Measurements from ENCODE around the gene ABCA2.

Gene ABCA2

DNA sequence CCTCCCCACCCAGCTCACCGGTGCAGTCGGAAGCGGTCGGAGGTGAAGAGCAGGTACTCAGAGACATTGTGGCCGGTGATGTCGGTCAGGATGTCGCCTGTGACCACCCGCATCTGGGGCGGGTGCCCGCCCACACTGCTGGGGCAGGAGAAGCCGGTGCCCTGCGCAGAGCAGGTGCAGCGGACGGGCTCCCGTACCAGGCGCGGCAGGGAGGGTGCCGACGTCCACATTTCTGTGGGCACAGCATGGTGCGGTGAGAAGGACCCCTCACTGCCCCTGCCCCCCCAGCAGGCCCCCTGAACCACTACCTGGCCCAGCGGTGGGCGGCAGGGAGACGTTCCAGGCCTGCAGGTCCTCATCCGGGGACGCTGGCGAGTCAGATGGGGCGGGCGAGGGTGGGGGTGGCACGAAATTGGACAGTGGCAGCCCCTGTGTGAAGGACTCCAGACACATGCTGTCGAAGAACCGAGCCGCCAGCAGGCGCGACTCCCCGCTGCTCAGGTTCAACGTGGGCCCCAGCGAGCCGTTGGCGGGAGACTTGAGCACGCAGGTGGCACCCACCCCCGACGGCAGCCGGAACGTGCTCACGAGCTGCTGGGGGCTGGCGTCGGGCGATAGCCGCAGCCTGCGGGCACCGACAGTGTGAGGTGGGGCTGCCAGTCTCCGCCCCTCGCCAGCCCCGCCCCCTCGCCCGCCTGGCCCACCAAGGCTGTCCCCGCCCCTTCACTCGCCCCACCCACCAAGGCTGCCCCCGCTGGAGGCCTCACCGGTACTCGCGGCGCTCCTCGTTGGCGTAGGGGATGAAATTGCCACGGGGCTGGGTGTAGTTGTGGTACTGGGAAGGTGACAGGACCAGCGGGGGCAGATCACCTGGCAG is 15.1 kb downstream of the ABCA2 start:
- no peak for DNase-seq

DNA sequence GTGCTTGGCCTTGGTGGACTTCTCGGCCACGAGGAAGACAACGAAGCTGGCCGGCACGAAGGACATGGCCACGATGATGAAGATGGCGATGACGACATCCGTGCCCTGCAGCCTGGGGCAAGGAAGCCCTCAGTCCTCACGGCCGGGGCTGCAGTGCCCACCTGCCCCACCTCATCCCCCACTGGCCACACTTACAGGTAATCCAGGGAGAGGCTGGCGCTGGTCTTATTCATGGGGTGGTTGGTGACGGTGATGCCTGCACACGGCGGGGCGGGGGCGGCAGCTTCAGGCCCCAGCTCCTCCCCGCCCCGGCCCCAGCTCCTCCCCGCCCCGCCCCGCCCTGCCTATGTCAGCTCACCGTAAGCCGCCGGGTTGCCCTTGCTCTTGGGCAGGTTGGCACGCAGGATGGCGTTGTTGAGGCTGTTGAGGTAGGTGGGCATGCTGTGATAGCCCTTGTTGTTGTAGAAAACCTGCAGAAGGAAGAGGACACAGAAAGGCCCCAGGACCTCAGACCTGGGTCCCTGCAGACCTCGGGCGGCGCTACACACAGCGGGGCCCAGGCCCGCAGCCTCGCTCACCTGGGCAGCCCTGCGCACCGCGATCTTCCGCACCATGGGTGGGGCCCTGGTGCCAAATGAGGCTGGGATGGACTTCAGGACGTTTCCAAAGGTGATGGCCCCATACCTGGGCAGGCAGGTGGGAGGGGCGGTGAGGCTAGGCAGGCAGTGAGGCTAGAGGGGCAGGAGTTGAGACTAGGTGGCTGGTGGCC is 15.9 kb downstream of the ABCA2 start:
- DNase-seq = no peak

GRCh38 chr9:137011156-137011555 is 16.9 kb downstream of the ABCA2 start:
- DNase-seq = no peak

GRCh38 chr9:137009938-137010732 is 17.9 kb downstream of the ABCA2 start:
- DNase-seq = no peak

DNA sequence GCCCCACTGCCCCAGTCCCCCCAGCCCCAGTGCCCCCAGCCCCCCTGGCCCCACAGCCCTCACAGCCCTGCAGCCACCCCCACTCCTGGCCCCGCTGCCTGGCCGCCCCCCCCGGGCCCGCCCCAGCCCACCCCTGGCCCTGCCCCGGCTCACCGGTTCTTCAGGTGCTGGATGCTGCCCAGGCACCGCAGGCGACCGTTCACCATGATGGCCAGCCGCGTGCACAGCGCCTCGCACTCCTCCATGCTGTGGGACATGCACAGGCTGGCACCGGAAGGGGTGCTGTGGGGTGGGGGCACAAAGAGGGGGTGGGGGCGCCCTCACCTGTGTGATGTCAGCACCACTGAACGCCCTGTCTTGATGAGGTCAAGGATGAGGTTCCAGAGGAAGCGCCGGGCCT is 18.8 kb downstream of the ABCA2 start:
- no peak for DNase-seq

- no peak for DNase-seq
Observed at GRCh38 chr9:137008312-137008711, 19.7 kb downstream of the ABCA2 start.

DNA sequence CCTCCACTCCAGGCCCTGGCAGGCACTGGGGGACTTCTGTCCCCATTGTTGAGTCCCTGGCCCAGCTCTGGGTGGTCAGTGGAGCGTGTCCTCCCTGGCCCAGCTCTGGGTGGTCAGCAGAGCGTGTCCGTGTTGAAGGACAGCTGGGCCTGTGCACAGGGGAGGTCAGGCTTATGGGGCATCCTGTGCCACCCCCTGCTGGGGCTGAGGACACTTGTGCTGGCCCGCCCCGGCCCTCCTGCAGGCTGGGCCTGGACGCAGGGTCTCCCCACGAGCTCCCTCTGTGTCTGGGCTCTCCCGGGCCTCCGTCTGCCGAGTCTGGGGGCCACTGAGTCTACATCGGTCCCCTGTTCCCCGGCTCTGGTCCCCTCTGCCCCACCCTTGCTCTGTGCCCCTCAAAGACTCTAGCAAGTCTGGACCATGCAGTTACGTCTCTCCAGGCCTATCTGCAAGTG is 20.2 kb downstream of the ABCA2 start:
- DNase-seq = no peak

DNA sequence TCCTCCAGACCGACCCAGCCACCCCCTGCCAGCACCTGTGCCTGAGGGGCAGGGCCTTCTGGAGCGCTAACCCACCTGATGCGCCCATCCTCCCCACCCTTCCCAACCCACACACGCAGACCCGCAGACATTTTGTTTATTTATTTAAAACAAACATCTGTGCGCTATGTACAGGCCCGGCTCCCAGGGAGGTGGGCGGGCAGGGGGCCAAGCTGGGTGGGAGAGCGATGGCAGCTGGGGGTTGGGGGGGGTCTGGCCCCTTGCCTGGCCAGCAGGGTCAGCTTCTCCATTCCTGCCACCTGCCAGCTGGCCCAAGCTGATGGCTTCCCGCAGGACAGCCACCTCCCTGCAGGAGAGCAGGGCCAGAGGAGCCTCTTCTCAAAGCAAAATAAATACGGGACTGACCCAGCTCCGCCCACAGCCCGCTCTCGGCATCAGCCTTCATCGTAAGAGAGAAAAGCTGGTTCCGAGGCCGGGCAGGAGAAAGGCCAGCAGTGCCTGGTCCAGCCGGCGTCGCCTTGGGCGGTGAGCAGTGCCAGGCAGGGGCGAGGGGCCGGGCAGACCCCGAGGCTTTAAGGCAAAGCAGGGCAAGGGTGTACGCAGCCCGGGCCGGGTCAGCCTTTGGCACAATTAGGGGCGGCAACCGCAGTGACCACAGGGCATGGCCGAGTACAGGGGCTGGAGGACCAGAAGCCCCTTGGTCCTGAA is 20.8 kb downstream of the ABCA2 start:
- no peak for DNase-seq

- DNase-seq = peak; percentile 53
Observed at GRCh38 chr9:137006116-137007003, 21.7 kb downstream of the ABCA2 start.

DNA sequence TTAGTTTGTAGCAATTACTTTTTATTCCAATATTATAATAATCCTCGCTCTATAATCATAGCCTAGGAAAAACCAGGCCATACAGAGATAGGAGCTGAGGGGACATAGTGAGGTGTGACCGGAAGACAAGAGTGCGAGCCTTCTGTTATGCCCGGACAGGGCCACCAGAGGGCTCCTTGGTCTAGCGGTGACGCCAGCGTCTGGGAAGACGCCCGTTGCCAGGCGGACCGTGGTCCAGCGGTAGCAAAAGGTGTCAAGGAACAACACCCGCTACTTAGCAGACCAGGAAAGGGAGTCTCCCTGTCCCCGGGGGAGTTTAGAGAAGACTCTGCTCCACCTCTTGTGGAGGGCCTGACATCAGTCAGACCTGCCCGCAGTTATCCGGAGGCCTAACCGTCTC is 23.8 kb downstream of the ABCA2 start:
- peak; percentile 45 for DNase-seq

DNA sequence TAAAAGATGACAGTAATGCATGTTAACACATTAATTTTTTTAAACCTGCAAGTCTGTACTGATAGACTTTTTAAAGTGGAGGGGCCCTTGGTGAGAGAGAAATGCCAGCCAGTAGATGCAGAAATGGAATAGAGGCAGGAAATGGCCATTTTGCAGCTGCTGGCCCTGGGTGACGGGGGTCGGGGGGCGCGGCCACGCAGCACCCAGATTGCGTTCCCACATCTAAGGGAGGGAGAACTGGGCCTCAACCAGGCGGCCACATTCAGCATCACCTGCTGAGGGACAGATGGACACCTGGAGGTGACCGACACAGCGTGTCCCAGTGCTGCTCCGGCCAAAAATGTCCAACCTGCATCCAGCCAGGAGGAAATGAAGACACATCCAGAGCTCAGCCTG is 25.4 kb downstream of the ABCA2 start:
- DNase-seq = no peak

DNA sequence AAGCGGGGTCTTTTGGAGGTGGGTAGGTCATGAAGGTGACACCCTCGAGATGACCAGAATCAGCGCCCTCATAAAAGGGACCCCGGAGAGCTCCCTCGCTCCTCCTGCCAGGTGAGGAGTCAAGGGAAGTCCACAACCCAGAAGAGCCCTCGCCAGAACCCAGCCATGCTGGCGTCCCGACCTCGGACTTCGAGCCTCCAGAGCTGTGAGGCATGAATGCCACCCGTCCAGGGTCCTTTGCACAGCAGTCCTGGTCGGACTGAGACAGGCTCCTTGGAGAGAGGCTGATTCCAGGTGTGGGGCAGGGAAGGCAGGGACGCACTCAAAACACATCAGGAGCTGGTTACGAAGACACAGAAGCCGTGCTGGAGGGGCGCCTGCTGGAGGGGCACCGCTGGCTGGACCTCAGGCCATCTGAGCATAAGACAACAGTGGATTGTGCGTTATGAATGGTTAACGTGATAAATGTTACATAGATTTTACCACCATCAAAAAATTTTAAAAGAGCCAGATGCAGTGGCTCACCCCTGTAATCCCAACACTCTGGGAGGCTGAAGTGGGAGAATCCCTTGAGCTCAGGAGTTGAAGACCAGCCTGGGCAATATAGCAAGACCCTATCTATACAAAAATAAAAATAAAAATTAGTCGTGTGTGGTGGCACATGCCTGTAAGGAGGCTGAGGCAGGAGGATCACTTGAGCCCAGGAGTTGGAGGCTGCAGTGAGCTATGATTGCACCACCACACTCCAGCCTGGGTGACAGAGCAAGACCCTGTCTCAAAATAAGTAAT is 26.0 kb downstream of the ABCA2 start:
- DNase-seq = no peak

- peak; percentile 64 for DNase-seq
Observed at GRCh38 chr9:137000177-137000930, 27.7 kb downstream of the ABCA2 start.

- DNase-seq = no peak
Observed at GRCh38 chr9:136997830-136998234, 30.2 kb downstream of the ABCA2 start.

- no peak for DNase-seq
Observed at GRCh38 chr9:136997371-136997770, 30.7 kb downstream of the ABCA2 start.

DNA sequence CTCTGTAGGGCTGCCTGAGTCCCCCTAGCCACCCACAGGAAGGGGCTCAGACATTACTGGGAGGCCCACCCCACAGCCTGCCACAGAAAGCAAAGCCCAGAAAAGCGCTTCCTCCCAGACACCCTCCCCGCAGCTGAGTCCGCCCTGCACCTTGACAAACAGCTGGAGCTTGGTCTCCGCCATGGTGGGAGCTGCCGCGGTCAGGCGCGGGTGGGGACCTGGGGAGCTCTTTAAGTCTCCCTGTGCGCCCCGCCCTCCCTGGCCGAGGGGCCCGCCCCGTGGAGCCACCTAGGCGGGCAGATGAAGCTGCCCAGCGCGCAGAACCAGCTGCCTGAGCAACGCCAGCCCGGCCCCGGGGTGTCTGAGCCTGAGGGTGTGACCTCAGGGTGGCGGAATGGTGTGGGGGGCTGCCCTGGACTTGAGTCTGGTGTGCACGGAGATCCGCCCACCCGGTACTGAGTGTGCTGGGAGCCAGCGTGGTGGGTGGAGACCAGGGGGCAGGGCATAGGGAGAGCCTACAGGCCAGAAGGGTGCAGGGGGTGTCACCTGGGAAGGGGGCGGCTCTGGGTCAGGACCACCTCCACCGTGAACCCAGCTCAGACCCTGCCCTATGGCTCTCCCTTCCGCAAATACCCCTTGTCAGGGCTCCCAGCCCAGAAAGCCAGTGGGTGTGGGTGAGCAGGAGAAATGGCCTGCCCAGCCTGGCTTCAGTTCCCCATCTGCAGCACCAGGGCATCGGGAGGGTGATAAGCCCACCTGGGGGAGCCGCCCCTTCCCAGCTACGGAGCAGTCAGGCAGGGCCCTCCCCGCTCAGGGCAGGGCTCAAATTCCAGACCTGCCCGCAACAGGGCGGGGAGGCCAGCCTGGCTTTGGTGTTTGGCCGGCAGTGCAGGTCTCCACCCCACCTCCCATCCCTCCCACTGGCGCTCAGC is 31.4 kb downstream of the ABCA2 start, which contains the start of gene CLIC3:
Gene CLIC3 (minus strand): TSS at position 208 of the 932 bp plus-strand sequence. CDS start 25 bp downstream, at position 183.
- DNase-seq = peak; percentile 57

DNA sequence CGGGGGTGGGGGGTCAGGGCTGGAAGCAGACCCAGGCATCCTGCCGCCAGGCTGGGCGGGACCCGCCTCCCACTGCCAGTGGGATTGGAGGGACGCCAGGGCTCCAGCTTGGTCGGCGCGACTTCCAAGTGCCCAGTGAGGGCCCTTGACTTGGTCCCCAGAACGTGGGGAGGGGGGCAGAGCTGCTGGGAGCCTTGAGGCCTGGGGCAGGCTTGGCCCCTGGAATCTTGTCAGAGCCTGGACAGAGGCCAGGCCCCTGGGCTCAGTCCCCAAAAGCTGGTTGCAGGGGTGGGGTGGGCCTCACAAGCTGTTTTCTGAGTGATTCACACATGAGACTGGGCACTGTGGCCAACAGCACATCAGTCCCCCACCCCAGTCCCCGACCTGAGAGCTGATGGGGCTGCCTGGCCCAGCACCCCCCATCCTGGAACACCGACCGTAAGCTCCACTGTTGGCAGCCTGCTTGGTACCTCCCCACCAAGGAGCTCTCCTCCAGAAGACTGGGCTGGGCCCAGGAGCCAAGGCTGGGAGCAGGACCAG is 32.2 kb downstream of the ABCA2 start:
- DNase-seq = no peak

DNA sequence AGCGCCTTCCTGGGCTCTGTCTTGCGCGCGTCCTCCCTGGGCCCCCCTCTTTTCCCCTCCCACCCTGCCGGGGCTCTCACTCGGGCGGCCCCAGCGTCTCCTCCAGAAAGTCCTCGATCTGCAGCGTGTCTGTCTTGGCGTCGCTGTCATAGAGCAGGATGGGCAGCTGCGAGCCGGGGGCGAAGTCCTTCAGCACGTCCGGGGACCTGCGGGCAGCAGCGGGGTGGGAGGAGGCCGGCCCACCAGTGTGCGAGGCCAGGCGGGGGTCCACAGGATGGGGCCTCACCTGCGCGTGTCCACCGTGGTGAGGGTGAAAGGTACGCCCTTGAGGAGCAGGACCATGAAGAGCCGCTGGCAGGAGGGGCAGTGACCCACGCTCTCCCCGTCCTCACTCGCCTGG is 32.7 kb downstream of the ABCA2 start:
- DNase-seq = no peak

Data from stimulated activated CD8-positive, alpha-beta memory T cell treated with anti-CD3 and anti-CD28 coated beads, Interleukin-4, amount 100 ng/mL, for 48 hours (primary cell).